IMR-90 (cell line): ENCODE results near the gene TEX101. TPM values are rescaled to one million over a fixed set of nuclear protein-coding genes. Genes with fewer than 3 reads are reported as not detected.

Experiments
- ATAC-seq: fragments of 200-7000 bp; cut with Tn5 transposase; 2 replicates; pipeline ENCODE4 v1.9.1; 2020; ENCODE audit warnings: low read depth, mild to moderate bottlenecking, moderate library complexity
- BruUV-seq: library from RNA; stranded (reverse); fragments of 400-500 nt; replicated peaks from 2 replicates; lab custom pipeline; 2021; lab: Mats Ljungman, UMichigan
- CTCF ChIA-PET: fragments of 300-600 bp; formaldehyde crosslinking; extraction: SDS; loops from one replicate; lab custom pipeline; 2021; ENCODE audit warnings: antibody characterized with exemption; lab: Yijun Ruan, JAX
- POLR2A ChIA-PET: fragments of 300-600 bp; sonication (Branson Sonifier 250); formaldehyde crosslinking; loops from one replicate; lab custom pipeline; 2022; ENCODE audit warnings: antibody characterized with exemption; ENCODE audit not compliant: unreplicated experiment; lab: Charles Lee
- DNase-seq: peaks from one replicate; pipeline ENCODE4 v3.0.0; 2013
- H2AFZ ChIP-seq: replicated peaks from 2 replicates; pipeline ENCODE3; 2013; ENCODE audit warnings: low read length, mild to moderate bottlenecking; ENCODE audit not compliant: poor library complexity
- H2AK5ac ChIP-seq: 2 replicates; pipeline ENCODE4 v1.6.1; 2013; ENCODE audit warnings: low read depth, low read length, inconsistent platforms
- H2AK9ac ChIP-seq: replicated peaks from 2 replicates; pipeline ENCODE3; 2013; ENCODE audit warnings: mild to moderate bottlenecking, low read depth, low read length, moderate library complexity; ENCODE audit not compliant: poor library complexity
- H2BK120ac ChIP-seq: 2 replicates; pipeline ENCODE4 v1.6.1; 2013; ENCODE audit warnings: low read depth, low read length, inconsistent platforms
- H2BK15ac ChIP-seq: 3 replicates; pipeline ENCODE4 v1.6.1; 2013; ENCODE audit warnings: low read depth, low read length, inconsistent platforms
- H2BK20ac ChIP-seq: 2 replicates; pipeline ENCODE4 v1.6.1; 2013; ENCODE audit warnings: low read depth, mild to moderate bottlenecking, inconsistent platforms, low read length, moderate library complexity
- H2BK5ac ChIP-seq: 2 replicates; pipeline ENCODE4 v1.6.1; 2013; ENCODE audit warnings: mild to moderate bottlenecking, low read depth, low read length, inconsistent platforms; ENCODE audit not compliant: poor library complexity, severe bottlenecking
- H3K14ac ChIP-seq: replicated peaks from 2 replicates; pipeline ENCODE4 v1.6.1; 2013; ENCODE audit warnings: low read depth, low read length, inconsistent platforms
- H3K18ac ChIP-seq: 2 replicates; pipeline ENCODE4 v1.6.1; 2013; ENCODE audit warnings: low read depth, low read length, control low read depth
- H3K23ac ChIP-seq: 2 replicates; pipeline ENCODE4 v1.6.1; 2013; ENCODE audit warnings: low read depth, low read length, inconsistent platforms
- H3K27ac ChIP-seq: 2 replicates; pipeline ENCODE4 v1.5.1; 2013; ENCODE audit warnings: mild to moderate bottlenecking, control low read depth, low read length; ENCODE audit not compliant: insufficient read depth
- H3K27me3 ChIP-seq: 2 replicates; pipeline ENCODE4 v1.6.1; 2013; ENCODE audit warnings: low read length; ENCODE audit not compliant: control insufficient read depth, insufficient read depth
- H3K36me3 ChIP-seq: 2 replicates; pipeline ENCODE4 v1.6.1; 2013; ENCODE audit warnings: low read length, mixed read lengths; ENCODE audit not compliant: control insufficient read depth, insufficient read depth
- H3K4ac ChIP-seq: 2 replicates; pipeline ENCODE4 v1.6.1; 2013; ENCODE audit warnings: low read depth, low read length, inconsistent platforms
- H3K4me1 ChIP-seq: 2 replicates; pipeline ENCODE4 v1.6.1; 2013; ENCODE audit warnings: low read length, mixed read lengths; ENCODE audit not compliant: control insufficient read depth, insufficient read depth
- H3K4me2 ChIP-seq: 2 replicates; pipeline ENCODE4 v1.6.1; 2013; ENCODE audit warnings: low read depth, mild to moderate bottlenecking, control low read depth, low read length, moderate library complexity
- H3K4me3 ChIP-seq: 2 replicates; pipeline ENCODE4 v1.5.1; 2013; ENCODE audit warnings: low read depth, mild to moderate bottlenecking, control low read depth, low read length, moderate library complexity; ENCODE audit not compliant: insufficient read depth
- H3K56ac ChIP-seq: 2 replicates; pipeline ENCODE4 v1.6.1; 2013; ENCODE audit warnings: low read length, inconsistent platforms; ENCODE audit not compliant: insufficient read depth; ENCODE audit errors: extremely low read depth
- H3K79me1 ChIP-seq, 2 experiments: 2 replicates each; pipeline ENCODE4 v1.6.1; 2013; ENCODE audit warnings: low read length in 2 of 2, inconsistent platforms in 1 of 2, low read depth in 1 of 2
- H3K9ac ChIP-seq: 2 replicates; pipeline ENCODE4 v1.6.1; 2013; ENCODE audit warnings: low read depth, low read length, control low read depth
- H3K9me1 ChIP-seq: 2 replicates; pipeline ENCODE4 v1.6.1; 2013; ENCODE audit warnings: low read length, inconsistent platforms; ENCODE audit not compliant: insufficient read depth
- H3K9me3 ChIP-seq: 2 replicates; pipeline ENCODE4 v1.6.1; 2013; ENCODE audit warnings: low read length; ENCODE audit not compliant: control insufficient read depth, insufficient read depth
- H4K20me1 ChIP-seq: 2 replicates; pipeline ENCODE4 v1.6.1; 2013; ENCODE audit warnings: low read length, inconsistent platforms; ENCODE audit not compliant: insufficient read depth
- H4K5ac ChIP-seq: 2 replicates; pipeline ENCODE4 v1.6.1; 2013; ENCODE audit warnings: mild to moderate bottlenecking, low read depth, low read length, control low read depth
- H4K8ac ChIP-seq, 2 experiments: 2 replicates each; pipeline ENCODE4 v1.6.1; 2013; ENCODE audit warnings: low read depth in 2 of 2, low read length in 2 of 2, control low read depth in 1 of 2, inconsistent platforms in 1 of 2
- H4K91ac ChIP-seq: 2 replicates; pipeline ENCODE4 v1.6.1; 2013; ENCODE audit warnings: low read depth, low read length, inconsistent platforms; ENCODE audit not compliant: insufficient read depth
- BHLHE40 ChIP-seq: fragments of 150-350 bp; IDR thresholded peaks from 2 replicates; pipeline ENCODE4 v1.6.1; 2016; ENCODE audit warnings: mild to moderate bottlenecking, low read depth, low read length
- CHD1 ChIP-seq: IDR thresholded peaks from 2 replicates; pipeline ENCODE4 v1.6.1; 2012; ENCODE audit warnings: low read depth, low read length, improper control_type of control experiment
- FOS ChIP-seq: fragments of 150-350 bp; IDR thresholded peaks from 2 replicates; pipeline ENCODE4 v1.6.1; 2016; ENCODE audit warnings: low read depth, low read length
- MAZ ChIP-seq: IDR thresholded peaks from 2 replicates; pipeline ENCODE4 v1.6.1; 2012; ENCODE audit warnings: low read depth, mild to moderate bottlenecking, low read length, improper control_type of control experiment, moderate library complexity, borderline replicate concordance
- POLR2A ChIP-seq: IDR thresholded peaks from 2 replicates; pipeline ENCODE4 v1.6.1; 2012; ENCODE audit warnings: mild to moderate bottlenecking, low read depth, low read length
- RFX5 ChIP-seq: IDR thresholded peaks from 2 replicates; pipeline ENCODE4 v1.8.0; 2012; ENCODE audit warnings: low read depth, mild to moderate bottlenecking, low read length, moderate library complexity
- WGBS, 2 experiments: methylation state at CpG; one replicate each; pipeline versions ENCODE4 v1.1.5 to v1.1.7; 2013; ENCODE audit warnings: missing lambda C conversion rate in 2 of 2; ENCODE audit not compliant: insufficient read length in 1 of 2; ENCODE audit errors: extremely low coverage in 2 of 2; 5-methylcytosine and 5-hydroxymethylcytosine counted together
- dilution Hi-C: fragments of 300-500 bp; cut with HindIII; formaldehyde crosslinking; loops from one replicate; pipeline ENCODE4 v1.14.3; 2018; ENCODE audit warnings: low sequenced_read_pairs; ENCODE audit not compliant: unreplicated experiment
- in situ Hi-C: fragments of 300-500 bp; cut with MboI; formaldehyde crosslinking; loops from 3 replicates; pipeline ENCODE4 v1.14.3; 2019; ENCODE audit warnings: low sequenced_read_pairs, inconsistent platforms, mixed read lengths
- intact Hi-C: fragments of 100-400 bp; cut with micrococcal nuclease; formaldehyde crosslinking; loops from 2 replicates; pipeline ENCODE4 v1.10.0; 2022
- polyA plus RNA-seq, 3 experiments: library from polyadenylated mRNA; depleted of rRNA; stranded (reverse); fragments of >200 nt; gene quantifications; 2 replicates each; pipeline ENCODE4 v1.2.3, GENCODE V29; 2012; ENCODE audit warnings: low replicate concordance in 1 of 3
- total RNA-seq: library from RNA; depleted of rRNA; stranded (reverse); fragments of >200 nt; gene quantifications from 2 replicates; pipeline ENCODE4 v1.2.3, GENCODE V29; 2012
- TF ChIP-seq, protein P1 (sequence below): fragments of 150-350 bp; IDR thresholded peaks from 2 replicates; pipeline ENCODE4 v1.6.1; 2017; ENCODE audit warnings: mild to moderate bottlenecking, antibody characterized with exemption, low read length, low read depth
- TF ChIP-seq, protein P2 (sequence below): conservative IDR thresholded peaks from 2 replicates; pipeline ENCODE4 v1.5.1; 2012; ENCODE audit warnings: mild to moderate bottlenecking, low read depth, low read length, improper control_type of control experiment

The TEX101 gene
- total and polyA plus RNA-seq, 2 of the 4 experiments (the other 2 are of a cell fraction): not detected

DNA sequence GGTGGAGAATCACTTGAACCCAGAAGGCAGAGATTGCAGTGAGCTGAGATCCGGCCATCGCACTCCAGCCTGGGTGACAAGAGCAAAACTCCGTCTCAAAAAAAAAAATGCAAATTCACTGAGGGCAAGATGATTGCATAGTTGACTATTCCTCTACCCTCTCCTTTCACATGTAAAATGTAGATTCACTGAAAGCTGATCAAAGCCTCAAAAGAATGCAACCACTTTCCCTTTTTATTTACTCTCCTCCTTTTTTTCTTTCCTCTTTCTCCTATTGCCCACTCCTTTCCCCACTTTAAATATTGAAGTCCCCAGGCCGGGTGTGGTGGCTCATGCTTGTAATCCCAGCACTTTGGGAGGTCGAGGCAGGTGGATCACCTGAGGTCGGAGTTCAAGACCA, 6.3 kb downstream of the TEX101 start:
- Histone ChIP-seq H4K20me1 (no peaks in the 10 kb centered on the region), H4K91ac (no peak overlapping the region), H4K8ac (no peak overlapping the region), H3K79me1 (no peaks in the 10 kb centered on the region), H3K9me1 (no peaks in the 10 kb centered on the region), H3K4me1 (no peaks in the 10 kb centered on the region), H2AFZ (no peak overlapping the region), H3K4ac (no peak overlapping the region), H3K27me3 (peaks cover 28% of the 10 kb centered on the region), H3K36me3 (no peaks in the 10 kb centered on the region), H3K14ac (no peak overlapping the region), H3K27ac (no peak overlapping the region), H3K56ac (no peak overlapping the region), H3K23ac (no peak overlapping the region), H2BK120ac (no peak overlapping the region), H2BK20ac (no peak overlapping the region), H2BK15ac (no peak overlapping the region), H2AK9ac (no peak overlapping the region), H2BK5ac (no peak overlapping the region), H3K9ac (no peak overlapping the region), H3K4me2 (no peak overlapping the region), H4K5ac (no peak overlapping the region), H3K4me3 (no peak overlapping the region), H3K18ac (no peak overlapping the region), H2AK5ac (no peak overlapping the region), H3K9me3 (no peaks in the 10 kb centered on the region)
- no TSS peak for BruUV-seq
- in situ Hi-C loops: loop anchor here (10.0 kb wide), 1 partner anchor 316 kb away; no protein-coding TSS in a partner anchor
- TF ChIP-seq, protein P1, sequence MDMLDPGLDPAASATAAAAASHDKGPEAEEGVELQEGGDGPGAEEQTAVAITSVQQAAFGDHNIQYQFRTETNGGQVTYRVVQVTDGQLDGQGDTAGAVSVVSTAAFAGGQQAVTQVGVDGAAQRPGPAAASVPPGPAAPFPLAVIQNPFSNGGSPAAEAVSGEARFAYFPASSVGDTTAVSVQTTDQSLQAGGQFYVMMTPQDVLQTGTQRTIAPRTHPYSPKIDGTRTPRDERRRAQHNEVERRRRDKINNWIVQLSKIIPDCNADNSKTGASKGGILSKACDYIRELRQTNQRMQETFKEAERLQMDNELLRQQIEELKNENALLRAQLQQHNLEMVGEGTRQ: no peak
- TF ChIP-seq POLR2A (no peak), BHLHE40 (no peak), RFX5 (no peak), CHD1 (no peak), MAZ (no peak), FOS (no peak)
- TF ChIP-seq, protein P2, sequence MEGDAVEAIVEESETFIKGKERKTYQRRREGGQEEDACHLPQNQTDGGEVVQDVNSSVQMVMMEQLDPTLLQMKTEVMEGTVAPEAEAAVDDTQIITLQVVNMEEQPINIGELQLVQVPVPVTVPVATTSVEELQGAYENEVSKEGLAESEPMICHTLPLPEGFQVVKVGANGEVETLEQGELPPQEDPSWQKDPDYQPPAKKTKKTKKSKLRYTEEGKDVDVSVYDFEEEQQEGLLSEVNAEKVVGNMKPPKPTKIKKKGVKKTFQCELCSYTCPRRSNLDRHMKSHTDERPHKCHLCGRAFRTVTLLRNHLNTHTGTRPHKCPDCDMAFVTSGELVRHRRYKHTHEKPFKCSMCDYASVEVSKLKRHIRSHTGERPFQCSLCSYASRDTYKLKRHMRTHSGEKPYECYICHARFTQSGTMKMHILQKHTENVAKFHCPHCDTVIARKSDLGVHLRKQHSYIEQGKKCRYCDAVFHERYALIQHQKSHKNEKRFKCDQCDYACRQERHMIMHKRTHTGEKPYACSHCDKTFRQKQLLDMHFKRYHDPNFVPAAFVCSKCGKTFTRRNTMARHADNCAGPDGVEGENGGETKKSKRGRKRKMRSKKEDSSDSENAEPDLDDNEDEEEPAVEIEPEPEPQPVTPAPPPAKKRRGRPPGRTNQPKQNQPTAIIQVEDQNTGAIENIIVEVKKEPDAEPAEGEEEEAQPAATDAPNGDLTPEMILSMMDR: no peak
- ChIA-PET CTCF (interaction anchor here (0.9 to 2.2 kb wide), 2 partner anchors 11 to 12 kb away, joined by 4 to 8 read pairs; no protein-coding TSS in a partner anchor), POLR2A (no interaction called here)
- dilution Hi-C loops: no loop called here
- no peak for DNase-seq
- no peak for ATAC-seq
- no CpG with 5 or more reads among the region's 6 CpGs for WGBS, 2 experiments
- intact Hi-C loops: loop anchor here (10.0 kb wide), 1 partner anchor 146 kb away; no protein-coding TSS in a partner anchor
